Stimulated activated CD4-positive, alpha-beta T cell treated with anti-CD3 and anti-CD28 coated beads, TNF-alpha, amount 100 ng/mL, for 4 hours (primary cell): Measurements from ENCODE around the gene CMYA5.

ENCODE experiments used
- DNase-seq, 3 experiments: peaks; one replicate each; pipeline ENCODE4 v3.0.0-alpha.2; 2020; ENCODE audit warnings: low read depth in 3 of 3

CMYA5 gene

DNA sequence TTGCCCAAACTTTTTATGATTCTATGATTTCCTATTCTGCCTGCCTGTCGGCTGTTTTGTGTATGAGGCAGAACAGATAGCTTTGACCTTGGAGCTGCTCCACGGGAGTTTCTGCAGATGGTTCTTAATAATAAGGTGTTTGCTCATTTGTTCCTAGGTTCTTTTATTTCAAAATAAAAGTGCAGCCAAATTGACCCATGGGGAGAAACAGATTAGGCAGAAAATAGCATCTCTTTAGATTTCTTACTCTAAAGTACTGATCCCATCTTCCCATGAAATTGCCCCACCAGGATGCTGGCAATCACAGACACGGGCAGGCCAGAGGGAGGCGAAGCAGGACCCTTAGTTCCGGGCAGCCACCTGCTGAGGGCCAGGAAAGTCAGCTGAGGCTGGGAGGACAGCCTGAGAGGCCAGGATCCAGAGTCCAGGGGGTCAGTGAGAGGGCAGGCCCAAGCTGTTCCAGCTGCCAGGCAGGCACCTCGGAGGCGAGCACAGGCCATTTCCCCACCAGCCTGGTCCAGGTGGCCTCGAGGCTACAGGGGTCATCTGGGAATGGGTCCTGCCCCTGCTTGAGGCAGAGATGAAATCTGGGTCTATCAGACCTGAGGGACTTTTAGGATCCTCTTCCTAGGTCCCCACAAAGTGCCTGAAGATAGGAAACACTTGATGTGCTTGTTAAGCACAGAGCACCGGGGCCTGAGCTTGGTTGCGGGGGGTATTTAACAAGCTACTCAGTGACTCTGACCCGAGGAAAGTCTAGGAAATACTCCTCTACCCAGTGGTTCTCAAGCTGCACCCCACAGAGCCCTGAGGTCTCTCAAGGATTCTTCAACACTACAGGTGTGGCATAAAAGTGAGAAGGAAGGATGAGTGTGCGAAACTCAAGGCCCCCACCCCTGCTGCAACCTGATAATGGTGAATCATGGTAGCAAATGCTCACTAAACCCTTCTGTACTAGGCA, 145.4 kb downstream of the CMYA5 start:
- DNase-seq: no peak

- no peak for DNase-seq
Observed at GRCh38 chr5:79837761-79838551, 148.3 kb downstream of the CMYA5 start.

DNA sequence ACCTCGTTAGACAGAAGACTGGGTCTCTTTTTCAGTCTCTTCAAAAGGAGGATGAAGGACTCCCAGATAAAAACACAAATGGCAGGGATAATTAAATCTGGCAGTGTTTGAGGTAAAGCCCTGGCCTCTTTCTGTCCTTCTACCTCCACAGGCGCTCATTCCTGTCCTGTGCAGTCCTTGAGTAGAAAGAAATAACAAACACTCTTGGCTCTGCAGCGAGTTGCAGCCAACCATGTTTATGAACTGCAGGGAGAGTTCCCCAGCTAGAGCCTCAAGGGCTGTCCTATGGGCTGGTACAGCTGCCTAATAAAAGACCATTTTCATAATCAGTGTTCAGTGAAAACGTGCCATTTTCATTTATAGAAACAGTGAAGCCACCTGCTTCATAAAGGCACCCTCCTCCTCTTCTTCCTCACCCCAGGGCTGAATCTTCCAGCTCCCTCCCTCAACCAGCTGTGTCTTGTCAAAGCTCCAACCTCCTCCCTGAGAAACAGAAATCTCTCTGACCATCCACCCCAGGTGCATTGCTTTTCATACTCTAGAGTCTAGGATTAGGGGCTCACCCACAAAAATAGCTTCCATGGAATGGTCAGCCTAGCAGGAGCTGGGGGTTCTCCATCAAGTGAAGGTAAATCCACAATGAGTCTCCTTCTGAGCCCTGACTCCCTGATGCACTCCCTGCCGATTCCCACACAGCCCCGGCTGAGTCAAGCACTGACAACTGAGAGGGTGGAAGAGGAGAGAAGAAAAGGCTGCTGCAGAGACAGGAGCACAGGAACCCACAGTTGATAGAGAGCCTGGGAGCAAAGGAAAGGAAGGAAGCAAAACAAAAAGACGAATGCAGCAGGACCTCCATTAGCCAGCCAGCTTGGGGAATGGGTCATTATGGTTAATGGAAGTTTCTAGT, 150.7 kb downstream of the CMYA5 start:
- no peak for DNase-seq

DNA sequence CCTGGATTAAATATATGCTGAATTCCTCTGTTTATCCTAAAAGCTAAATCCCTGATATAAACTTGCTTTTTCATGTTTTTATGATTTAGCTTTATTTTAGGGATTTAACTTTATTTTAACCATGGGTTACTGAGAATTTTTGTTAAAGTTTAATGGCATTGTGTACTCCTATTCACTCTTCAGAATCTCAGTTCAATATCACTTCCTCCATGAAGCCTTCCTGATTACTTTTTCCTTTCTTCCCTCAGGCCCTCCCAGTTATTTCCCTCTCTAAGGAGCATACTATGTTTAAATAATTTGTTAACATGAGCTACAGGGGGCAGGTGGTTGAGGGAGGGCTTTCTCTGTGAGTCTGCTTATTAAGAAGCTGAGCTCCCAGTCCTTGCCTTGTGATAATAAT, 151.5 kb downstream of the CMYA5 start:
- DNase-seq: no peak

- DNase-seq: no peak
Observed at GRCh38 chr5:79842006-79842881, 152.6 kb downstream of the CMYA5 start.

DNA sequence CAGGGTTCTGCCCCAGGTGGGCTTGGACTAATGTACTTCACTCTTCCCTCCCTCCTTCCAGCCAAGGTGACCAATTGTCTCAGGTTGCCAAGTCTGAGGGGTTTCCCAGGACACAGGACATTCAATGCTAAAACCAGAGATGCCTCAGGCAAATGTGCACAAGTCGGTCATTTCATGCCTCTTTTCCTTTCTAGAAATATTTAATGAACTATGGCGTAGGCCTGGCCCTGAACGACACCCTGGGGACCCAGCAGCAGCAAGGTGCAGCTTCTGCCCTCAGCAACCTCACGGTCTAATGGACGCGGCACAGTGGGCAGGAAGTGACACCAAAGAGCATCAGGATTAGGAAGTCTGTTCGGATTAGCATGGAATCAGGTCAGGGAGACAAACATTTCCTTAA, 153.4 kb downstream of the CMYA5 start:
- no peak for DNase-seq

- DNase-seq: no peak
Observed at GRCh38 chr5:79843450-79844388, 154.1 kb downstream of the CMYA5 start.

GRCh38 chr5:79844571-79844970, 154.9 kb downstream of the CMYA5 start:
- DNase-seq: no peak

GRCh38 chr5:79845448-79846197, 156.0 kb downstream of the CMYA5 start:
- DNase-seq: no peak

GRCh38 chr5:79846198-79846521, 156.5 kb downstream of the CMYA5 start:
- DNase-seq: no peak

DNA sequence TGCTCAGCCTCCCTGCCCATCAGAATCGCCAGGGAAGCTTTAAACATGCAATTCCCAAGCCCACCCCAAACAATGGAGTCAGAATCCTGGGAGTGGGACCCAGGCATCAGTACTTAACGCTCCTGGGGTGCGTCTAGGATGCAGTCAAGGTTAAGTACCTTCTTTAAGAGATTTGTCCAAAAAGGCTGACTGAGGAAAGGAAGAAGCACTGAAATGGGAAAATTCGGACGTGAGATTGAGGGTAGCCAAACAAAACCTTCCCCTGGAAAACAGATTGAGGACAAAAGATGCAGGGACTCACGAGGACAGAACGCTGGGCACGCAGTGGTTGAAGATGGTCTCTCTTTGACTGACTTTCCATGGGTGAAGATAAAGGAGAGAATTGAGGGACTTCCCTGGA, 157.9 kb downstream of the CMYA5 start:
- no peak for DNase-seq

DNA sequence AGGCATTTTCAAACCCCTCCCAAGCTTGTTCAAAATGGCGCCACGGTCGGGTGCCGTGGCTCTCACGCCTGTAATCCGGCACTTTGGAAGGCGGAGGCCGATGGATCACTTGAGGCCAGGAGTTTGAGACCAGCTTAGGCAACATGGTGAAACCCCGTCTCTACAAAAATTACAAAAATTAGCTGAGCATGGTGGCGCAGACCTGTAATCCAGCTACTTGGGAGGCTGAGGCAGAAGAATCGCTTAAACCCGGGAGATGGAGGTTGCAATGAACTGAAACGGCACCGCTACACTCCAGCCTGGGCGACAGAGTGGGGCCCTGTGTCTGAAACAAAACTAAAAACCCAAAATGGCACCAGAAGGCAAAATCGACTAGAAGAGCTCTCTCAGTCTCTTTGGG, 159.4 kb downstream of the CMYA5 start:
- DNase-seq: no peak
